Stimulated activated CD8-positive, alpha-beta memory T cell treated with anti-CD3 and anti-CD28 coated beads, Interleukin-4, amount 100 ng/mL, for 48 hours (primary cell): ENCODE data around the gene REPS1.
"Not testable (repeated sequence)": the region's sequence is repeated elsewhere in the genome, so short reads cannot be mapped to it uniquely, and the experiment has no call there.

Source experiments
- DNase-seq: peaks from one replicate; pipeline ENCODE4 v3.0.0-alpha.2; 2020

The REPS1 gene, protein sequence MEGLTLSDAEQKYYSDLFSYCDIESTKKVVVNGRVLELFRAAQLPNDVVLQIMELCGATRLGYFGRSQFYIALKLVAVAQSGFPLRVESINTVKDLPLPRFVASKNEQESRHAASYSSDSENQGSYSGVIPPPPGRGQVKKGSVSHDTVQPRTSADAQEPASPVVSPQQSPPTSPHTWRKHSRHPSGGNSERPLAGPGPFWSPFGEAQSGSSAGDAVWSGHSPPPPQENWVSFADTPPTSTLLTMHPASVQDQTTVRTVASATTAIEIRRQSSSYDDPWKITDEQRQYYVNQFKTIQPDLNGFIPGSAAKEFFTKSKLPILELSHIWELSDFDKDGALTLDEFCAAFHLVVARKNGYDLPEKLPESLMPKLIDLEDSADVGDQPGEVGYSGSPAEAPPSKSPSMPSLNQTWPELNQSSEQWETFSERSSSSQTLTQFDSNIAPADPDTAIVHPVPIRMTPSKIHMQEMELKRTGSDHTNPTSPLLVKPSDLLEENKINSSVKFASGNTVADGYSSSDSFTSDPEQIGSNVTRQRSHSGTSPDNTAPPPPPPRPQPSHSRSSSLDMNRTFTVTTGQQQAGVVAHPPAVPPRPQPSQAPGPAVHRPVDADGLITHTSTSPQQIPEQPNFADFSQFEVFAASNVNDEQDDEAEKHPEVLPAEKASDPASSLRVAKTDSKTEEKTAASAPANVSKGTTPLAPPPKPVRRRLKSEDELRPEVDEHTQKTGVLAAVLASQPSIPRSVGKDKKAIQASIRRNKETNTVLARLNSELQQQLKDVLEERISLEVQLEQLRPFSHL

DNA sequence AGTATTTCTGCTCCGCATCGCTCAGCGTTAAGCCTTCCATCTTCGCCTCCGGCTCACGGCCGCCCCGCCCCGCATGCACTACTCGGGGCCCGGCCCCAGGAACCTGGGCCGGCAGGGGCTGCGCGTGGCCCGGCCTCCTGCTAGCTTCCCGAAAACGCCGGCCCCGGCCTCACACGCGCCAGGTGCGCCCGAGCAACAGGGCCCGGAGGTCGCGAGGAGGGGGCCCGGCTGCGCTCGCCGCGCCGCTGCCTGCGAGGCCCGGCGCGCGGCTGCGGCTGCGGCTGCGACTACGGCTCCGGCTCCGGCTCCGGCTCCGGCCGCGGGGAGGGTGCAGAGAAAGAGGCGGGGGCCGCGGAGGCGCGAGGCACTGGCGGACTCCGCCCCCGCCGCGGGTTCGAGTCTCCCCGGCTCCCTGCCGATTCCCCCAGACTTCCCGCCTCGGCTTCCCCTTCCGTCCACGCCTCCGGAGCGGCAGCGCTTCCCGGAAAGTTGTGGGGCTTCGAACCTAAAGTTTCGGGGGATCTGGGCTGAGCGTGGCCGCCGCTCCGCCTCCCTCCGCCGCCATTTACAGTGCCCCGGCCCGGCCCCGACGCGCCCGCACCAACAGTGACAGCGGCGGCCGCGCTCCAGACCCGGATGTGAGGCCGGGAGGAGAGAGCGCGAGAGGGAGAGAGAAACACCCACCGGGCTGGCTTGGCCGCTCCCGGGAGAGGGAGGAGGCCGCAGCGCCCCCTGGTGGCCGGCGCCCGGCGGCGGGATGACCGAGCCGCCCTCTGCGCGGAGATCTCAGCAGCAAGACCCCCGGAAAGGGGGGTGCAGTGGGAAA, at the start of gene REPS1:
Gene REPS1, minus strand, starts transcription at position 611 of the 826 bp plus-strand sequence. Its CDS starts 571 bp downstream, at position 40.
- peak; percentile 96 for DNase-seq

DNA sequence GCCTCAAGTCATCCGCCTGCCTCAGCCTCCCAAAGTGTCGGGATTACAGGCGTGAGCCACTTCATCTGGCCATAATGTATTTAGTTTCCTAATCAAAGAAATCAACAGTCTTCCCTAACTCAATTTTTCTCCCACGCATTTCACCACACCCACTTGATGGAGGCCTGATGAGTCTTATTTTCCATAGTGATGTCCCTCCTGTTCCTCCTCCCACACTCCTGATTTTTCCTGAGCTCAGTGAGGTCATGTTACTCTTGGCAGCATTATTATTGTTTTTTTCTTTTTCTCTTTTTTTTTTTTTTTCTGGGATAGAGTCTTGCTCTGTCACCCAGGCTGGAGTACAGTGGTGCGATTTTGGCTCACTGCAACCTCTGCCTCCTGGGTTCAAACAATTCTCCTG, 49.4 kb upstream of the REPS1 start:
- no peak for DNase-seq

DNA sequence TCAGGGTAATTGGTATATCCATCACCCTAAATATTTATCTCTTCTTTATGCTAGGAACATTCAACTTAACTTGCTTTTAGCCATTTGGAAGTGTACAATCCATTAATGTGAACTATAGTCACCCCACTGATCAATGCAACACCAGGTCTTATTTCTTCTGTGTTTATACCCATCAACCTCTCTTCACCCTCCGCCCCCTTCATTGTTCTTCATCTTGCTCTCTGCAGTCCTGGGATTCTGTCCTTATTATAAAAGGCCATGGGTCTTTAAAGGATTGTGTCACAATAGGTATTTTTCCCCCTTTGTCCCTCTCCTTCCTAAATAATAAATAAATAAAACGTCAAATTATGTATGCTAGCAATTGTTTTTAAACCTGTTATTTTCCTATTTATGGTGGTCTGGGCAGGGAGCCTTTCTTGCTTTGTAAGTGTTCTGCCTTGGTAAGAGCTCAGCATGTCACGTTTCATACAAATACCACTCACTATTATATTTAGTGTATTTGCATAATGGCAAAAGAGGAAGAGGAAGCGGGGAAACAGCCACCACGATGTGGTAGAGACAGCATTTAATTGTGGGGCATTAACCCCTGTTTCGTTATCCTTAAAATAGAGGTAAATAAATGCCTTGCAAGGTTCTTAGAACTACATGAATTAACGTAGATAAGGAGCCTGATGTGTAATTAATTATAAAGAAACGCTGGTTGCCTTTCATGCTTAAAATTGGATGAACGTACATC, 42.3 kb upstream of the REPS1 start:
- no peak for DNase-seq

DNA sequence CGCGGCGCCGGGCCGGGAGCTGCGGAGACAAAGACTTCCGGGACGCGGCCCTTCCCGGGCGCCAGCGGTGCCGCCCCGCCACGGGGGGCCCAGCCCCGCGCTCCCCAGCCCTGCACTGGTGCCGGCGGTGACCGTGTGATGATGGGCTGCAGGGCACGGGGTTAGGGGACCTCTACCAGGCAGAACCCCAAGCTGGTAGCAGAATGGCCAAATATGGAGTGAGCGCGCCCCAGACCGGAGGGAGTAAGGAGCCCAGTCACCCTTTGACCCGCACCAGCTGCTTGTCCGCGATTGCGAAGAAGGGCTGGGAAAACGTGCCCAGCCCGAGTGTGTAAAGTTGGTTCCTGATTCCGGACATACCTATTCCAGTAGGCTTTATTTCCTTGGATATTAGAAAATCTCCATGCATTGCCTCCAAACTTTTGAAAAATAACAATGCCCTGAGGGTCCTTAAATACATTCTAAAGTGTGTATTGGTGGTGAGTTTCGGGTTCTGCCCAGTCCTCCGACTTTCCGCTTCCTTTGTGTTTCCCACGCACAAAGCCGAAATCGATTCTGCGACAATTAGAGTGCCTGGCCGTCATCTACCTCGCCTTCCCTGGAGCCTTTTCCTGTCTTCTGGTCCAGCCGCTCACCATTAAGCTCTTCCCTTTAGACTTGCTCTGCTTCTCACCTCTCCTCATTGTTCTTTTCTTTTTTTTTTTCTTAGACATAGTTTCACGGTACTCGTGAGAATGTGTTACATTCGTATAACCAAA, 41.6 kb upstream of the REPS1 start:
- peak; percentile 53 for DNase-seq

DNA sequence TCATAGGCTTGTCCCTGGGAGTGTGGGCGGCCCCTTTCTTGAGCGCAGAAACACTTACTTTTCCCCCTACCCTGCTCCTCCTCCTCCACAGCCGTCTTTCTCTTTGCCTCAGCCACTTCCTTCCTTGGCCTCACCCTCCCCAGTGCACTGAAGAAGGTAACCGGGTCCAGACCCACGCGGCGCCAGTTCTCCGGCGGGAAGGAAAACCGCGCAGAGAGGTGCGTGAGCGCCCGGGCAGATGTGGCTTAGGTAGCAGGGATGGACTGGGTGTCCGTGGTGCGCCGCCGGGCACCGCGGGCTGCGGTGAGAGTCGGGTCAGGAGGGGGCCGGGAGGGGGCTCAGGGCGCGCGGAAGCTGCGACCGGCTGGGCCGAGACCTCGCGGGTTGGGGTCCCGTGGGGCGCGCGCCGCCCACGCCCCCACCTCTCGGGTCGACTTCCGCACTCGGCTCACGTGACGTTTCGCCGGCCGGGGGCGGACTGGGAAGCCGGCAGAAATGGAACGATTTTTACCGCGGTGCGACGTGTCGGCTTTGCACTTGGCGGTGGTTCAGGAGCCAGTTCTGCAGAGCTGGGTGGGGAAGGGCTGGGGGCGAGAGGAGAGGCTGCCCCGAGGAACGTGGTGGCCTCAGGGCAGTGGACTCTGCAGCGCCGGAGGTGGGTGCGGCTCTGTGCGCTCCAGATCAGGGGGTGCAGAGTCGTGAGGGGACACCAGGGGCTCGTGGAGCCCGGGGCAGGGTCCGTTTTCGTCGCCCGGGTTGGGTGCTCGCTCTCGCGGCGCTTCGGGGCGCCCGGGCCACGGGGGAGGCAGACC, 40.8 kb upstream of the REPS1 start, which contains the start of gene ABRACL:
Gene ABRACL, plus strand, starts transcription at position 88 of the 812 bp plus-strand sequence. CDS start 5,416 bp downstream, outside the sequence.
- DNase-seq: peak; percentile 86

DNA sequence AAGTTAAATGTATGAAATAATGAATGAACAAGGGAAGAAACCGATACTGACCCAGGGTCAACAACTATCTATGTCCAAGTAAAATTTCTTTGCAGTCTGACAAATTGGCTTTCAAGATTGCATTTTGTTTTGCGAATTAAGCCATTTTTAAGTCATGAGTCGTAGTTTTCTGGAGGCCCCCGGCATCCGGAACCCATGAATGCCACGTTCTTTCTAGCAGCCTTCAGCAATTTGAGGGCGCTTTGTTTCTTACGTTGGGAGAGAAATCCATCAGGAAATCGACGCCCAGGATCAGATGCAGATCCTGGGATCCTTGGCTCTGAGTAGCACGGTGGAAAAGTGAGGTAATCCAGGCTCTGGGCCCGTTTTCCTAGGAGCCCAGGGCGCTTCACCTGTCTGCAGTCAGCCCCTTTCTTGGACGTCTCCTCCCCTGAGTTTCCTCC, 40.2 kb upstream of the REPS1 start:
- DNase-seq: no peak

DNA sequence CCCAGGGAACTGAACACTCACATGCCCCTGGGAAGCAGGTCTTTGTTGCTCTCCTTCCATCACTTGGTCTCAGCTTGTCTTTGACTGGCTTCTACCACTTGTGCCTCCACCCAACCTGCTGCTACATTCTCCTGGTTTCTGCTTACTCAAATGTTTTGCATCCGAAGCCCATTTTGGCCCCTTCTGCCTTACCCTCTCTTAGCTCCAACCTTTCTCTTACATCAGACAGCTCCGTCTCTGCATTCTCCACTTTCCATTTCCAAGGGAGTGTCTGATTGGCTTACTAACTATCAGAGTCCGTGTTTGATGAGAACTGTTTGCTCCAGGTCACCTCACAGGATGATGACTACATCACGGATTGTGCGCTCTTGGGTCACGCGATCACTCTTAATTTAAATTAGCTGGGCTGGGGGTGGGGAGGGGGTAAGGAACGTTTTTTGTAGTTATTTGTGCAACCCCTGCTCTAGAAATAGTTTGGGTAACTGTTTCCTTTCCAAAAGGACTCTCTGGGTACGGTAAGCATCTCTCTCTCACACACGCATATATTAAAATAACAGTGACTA, 39.6 kb upstream of the REPS1 start:
- DNase-seq: peak; percentile 47

DNA sequence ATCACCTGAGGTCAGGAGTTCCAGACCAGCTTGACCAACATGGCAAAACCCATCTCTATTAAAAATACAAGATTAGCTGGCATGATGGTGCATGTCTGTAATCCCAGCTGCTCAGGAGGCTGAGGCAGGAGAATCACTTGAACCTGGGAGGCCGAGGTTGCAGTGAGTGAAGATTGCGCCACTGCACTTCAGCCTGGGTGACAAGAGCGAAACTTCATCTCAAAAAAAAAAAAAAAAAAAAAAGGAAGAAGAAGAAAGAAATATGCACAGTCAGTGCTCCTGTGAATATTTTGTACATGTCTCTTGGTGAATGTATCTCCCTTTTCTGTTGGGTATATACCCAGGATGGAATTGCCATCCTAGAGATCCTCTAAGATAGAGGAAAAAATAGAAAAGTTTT, 37.4 kb upstream of the REPS1 start:
- not testable (repeated sequence) for DNase-seq

DNA sequence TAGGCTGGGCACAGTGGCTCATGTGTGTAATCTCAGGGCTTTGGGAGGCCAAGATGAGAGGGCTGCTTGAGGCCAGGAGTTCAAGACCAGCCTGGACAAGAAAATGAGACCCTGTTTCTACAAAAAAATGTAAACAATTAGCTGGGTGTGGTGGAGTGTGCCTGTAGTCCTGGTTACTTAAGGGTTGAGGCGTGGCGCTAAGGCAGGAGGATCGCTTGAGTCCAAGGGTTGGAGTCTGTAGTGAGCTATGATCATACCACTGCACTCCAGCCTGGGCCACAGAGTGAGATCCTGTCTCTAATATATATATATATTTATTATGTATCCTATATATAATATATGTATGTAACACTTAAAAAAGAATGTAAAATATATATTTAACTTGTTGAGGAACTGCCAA, 32.6 kb upstream of the REPS1 start:
- no peak for DNase-seq

DNA sequence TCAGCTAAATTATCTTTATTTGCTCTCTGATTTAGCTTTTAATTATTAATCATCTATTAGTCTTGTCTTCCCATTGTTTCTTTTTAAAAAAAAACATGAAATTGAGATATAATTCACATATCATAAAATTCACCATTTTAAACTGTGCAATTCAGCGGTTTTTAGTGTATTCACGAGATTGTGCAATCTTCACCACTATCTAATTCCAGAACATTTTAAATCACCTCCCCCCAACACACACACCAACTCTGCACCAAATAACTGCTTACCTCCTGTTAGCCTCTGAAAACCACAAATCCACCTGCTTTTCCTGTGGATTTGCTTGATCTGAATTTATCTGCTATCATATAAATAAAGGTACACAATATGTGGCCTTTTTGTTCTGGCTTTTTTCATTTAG, 31.7 kb upstream of the REPS1 start:
- DNase-seq: no peak

DNA sequence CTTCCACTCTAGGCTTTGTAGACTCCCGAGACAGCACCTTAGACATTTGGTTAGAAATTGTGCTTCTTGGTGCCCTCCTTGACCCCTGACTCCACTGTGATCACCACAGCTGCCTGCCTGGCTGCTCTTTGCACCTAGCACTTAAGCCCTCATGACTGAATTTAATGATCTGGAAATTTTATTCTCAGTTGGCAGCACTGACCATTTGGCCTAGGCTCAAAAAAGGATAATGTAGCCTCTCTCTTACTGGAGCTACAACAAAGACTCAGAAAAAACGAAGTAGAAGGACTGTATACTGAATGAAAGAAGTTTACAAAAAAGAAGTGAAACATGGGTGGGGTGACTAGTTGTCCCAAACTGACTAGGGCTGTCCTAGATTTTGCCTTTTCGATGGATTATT, 29.2 kb upstream of the REPS1 start:
- DNase-seq: no peak

DNA sequence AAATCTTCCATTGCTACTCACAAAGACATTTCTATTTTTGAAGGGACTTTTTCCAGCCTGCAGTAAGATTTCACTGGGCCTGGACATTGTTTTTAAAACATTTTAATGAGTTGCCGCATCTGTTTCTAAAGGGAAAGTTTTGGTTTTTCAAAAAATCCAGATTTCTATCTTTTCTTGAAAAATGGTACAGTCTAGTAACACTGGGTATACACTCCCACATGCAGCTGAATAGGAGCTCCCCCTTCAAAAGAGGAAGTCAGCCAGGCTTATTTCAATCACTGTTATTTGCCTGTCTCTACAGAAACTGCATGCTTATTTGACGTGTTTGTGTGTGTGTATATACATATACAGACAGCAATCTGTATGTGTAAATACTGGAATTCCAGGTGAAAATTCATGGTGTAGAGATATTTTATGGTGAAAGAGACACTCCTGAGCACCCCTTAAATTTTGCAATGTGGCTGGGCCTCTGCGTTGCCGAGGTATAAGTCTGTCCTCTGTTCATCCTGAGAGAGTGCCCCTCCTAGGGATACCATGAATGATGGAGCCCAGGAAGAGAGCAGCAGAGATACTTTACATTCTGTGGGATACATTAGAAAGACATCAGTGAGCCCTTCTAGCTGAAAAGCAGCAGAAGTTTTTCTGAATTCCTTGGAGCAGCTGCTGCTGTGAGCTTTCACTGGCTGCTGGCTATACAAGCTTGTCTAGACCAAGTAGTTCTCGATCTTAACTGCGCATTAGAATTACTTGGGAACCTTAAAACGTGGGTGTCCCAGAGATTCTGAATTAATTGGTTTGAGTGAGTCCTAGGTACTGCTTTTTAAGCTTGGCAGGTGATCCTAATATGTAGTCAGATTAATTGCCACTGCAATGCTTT, 28.5 kb upstream of the REPS1 start:
- no peak for DNase-seq

DNA sequence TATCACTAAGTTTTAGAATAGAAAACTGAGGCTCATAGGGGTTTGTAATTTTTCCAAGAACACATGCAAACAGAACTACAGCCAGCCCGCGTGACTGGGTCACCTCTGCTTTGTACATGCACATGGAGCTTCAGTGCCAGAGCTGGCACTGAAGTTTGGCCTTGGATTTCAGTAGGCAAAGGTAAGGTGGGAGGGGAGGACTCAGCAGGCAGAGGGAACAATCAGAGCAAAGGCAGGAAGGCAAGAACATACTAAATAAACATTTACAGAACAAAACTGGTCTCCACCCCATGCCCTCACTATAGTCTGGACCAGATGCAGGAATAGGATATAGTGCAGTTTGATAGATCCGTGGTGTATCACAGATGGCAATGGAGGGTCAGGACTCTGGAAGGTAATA, 26.9 kb upstream of the REPS1 start:
- DNase-seq: no peak

DNA sequence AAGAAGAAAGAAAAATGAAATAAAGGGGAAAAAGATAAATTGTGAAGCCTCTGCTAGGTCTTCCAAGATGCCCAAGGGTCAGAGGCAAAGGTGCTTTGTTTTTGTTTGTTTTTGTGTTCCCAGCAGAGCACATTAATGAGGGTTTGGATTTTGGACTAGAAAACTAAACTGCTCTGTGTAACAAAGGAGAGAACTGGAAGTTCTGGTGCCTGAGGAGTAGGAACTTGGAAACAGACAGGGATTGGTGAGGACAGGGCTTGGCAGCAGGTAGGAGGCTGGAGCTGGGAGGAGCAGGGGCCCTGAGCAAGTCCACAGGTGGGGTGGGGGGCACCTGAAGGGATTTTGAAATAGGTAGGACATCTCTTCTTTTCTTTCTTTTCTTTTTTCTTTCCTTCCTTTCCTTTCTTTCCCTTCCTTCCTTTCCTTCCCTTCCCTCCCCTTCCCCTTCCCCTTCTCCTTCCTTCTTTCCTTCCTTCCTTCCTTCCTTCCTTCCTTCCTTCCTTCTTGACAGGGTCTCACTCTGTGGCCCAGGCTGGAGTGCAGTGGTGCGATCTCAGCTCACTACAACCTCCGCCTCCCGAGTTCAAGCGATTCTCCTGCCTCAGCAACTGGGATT, 25.2 kb upstream of the REPS1 start:
- DNase-seq: no peak

DNA sequence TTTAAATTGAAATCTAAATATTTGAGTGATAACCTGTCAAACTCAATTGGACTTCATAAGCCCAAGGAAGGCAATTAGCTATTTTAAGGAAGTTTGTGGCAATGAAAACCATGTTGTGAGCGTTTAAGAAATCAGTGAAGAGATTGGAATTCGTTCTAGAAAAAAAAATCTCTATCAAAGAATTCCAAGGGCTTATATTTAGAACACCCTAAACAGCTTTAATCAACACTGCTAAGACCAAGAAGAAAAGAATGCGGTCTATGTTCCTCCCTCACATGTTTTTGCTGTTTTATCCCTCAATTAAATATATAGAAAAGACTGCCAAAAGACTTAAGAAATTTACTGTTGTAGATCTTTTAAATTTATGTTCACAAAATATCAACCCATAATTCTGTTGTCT, 23.9 kb upstream of the REPS1 start:
- no peak for DNase-seq

DNA sequence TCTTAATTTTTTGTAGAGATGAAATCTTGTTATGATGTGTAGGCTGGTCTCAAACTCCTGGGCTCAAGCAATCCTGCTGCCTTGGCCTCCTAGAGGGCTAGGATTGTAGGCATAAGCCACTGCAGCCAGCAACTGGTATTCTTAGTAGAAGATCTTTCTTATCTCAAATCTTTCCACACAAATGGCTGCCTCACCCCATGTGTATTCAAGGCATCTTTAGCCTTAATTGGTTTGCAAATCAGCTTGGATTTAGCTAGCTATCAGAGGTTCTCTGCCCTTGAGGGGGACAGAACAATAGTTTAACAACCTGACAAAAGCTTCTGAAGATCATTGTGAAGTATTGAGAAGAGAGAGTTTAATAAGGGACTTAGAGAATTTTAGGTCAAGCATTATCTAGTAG, 22.6 kb upstream of the REPS1 start:
- no peak for DNase-seq

DNA sequence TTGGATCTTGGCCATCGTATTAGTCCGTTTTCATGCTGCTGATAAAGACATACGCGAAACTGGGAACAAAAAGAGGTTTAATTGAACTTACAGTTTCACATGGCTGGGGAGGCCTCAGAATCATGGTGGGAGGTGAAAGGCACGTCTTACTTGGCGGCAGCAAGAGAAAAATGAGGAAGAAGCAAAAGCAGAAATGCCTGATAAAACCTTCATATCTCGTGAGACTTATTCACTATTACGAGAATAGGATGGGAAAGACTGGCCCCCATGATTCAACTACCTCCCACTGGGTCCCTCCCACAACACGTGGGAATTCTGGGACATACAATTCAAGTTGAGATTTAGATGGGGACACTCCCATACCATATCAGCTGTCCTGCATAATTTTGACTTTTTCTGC, 20.1 kb upstream of the REPS1 start:
- no peak for DNase-seq

DNA sequence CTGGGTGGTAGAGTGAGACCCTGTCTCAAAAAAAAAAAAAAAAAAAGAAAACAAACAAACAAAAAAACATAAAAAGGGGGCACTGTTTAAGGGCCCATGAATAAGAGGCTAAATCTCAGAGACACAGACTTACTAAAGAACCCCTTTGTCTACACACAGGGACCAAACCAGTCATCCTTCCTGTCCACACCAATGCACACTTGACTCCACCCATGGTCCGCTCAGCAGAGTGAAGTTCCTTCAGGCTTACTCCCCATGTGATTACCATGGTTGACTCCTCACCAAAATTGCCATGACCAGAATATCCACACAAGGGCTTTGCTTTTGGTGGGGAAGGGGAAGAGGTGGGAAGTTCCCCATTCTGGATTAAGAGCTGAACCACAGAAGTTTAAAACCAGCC, 19.4 kb upstream of the REPS1 start:
- no peak for DNase-seq

DNA sequence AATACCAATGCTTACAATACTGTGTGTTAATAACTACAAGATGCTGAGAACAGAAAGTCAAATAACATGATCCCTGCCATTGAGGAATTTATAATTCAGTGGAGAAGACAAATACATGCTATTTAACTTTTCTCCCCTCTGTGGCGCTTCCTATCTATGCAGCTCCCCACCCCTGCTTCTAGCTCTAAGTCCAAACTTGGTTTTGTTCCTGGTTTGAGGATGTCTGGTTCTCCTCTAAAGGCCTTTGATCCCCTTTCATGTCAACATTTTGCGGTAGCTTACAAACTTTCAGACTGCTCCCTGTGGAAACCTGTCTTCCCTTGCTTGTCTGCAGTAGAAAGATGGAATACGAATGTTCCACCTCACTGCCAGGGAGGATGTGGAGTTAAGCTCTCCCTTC, 18.4 kb upstream of the REPS1 start:
- DNase-seq: no peak
